ENCODE results near the gene CLCN5. TPM values are rescaled to one million over a fixed set of nuclear protein-coding genes. Genes with fewer than 3 reads are reported as not detected.

CLCN5 gene
- total RNA-seq, 4 donors from 2014 or later: 2.7 to 4.4 (median 3.6) TPM

DNA sequence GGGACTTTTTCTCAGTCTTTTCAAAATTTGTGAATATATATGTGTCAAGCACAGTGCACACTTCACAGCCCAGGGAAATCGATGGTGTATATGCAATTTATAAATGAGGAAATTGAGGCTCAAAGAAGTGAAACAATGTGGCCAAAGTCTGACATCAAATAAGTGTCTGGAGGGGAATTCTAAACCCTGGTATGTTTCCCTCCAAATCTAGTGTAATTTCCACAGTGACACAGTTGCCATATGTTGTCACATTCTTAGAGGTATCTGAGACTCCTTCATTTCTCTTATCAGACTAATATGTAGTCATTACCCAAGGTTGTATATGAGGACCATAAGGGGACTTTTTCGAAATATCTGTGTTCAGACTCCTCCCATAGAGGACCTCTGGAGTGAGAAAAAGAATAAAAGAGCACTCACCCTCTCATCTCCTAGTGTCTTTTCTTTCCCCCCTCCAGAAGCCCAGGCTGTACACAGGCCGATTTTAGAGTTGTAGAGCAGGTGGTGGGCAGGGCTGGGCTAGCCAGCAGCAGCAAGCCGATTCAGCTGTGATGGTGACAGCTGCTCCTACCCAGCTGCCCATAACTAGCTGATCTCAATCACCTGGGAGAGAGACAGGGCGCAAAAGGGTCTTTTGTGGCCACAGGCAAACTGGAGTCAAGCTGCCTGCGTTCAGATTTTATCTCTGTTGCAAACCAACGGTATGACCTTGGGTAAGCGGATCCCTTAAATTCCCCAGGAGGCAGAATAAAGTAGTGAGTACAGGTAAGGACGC, 55.1 kb downstream of the CLCN5 start:
- no peak for DNase-seq (ENCODE audit: extremely low spot score)
- intact Hi-C loops (cut with DNase I): no loop called here
- WGBS: 58% methylated on average over 9 of the region's 9 CpGs
- Histone ChIP-seq H3K27me3 (no peaks in the 10 kb centered on the region), H3K9me3 (no peaks in the 10 kb centered on the region), H3K27ac (replicated peaks in 1 of 4) (no peak overlapping the region), H3K36me3 (no peaks in the 10 kb centered on the region), H3K4me3 (no peak overlapping the region), H3K4me1 (no peaks in the 10 kb centered on the region)
- no peak for TF ChIP-seq POLR2A (IDR thresholded peaks at IDR 0.05; ENCODE audit: low read depth)
- TF ChIP-seq, protein P1, sequence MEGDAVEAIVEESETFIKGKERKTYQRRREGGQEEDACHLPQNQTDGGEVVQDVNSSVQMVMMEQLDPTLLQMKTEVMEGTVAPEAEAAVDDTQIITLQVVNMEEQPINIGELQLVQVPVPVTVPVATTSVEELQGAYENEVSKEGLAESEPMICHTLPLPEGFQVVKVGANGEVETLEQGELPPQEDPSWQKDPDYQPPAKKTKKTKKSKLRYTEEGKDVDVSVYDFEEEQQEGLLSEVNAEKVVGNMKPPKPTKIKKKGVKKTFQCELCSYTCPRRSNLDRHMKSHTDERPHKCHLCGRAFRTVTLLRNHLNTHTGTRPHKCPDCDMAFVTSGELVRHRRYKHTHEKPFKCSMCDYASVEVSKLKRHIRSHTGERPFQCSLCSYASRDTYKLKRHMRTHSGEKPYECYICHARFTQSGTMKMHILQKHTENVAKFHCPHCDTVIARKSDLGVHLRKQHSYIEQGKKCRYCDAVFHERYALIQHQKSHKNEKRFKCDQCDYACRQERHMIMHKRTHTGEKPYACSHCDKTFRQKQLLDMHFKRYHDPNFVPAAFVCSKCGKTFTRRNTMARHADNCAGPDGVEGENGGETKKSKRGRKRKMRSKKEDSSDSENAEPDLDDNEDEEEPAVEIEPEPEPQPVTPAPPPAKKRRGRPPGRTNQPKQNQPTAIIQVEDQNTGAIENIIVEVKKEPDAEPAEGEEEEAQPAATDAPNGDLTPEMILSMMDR (IDR thresholded peaks at IDR 0.05): no peak
- TF ChIP-seq POLR2AphosphoS5 (IDR thresholded peaks at IDR 0.05): no peak
- TF ChIP-seq EP300 (IDR thresholded peaks at IDR 0.05): no peak

DNA sequence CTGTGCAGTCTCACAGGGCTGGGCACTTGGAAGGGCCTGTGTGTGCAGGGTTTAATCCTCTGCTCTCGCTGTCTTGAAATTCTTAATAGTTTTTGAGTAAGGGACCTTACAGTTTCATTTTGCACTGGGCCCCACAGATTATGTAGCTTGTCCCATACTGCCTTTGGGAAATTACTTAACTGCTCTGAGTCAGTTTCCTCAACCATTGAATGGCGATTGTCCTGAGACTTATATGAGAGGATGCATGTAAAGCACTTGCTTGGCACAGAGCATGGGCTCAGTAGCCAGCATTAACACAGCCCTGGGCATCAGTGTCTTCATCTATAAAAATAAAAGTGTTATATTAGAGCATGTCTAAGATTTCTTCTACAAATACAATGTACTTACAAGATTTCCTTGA, 55.8 kb downstream of the CLCN5 start:
- Histone ChIP-seq H3K36me3 (no peaks in the 10 kb centered on the region), H3K27me3 (no peaks in the 10 kb centered on the region), H3K27ac (replicated peaks in 1 of 4) (no peak overlapping the region), H3K4me1 (no peaks in the 10 kb centered on the region), H3K4me3 (no peak overlapping the region), H3K9me3 (no peaks in the 10 kb centered on the region)
- intact Hi-C loops (cut with DNase I): no loop called here
- TF ChIP-seq POLR2A (IDR thresholded peaks at IDR 0.05; ENCODE audit: low read depth): no peak
- no peak for TF ChIP-seq POLR2AphosphoS5 (IDR thresholded peaks at IDR 0.05)
- TF ChIP-seq, protein P1 (IDR thresholded peaks at IDR 0.05): no peak
- no peak for DNase-seq (ENCODE audit: extremely low spot score)
- WGBS: 71% methylated on average over 2 of the region's 2 CpGs

- intact Hi-C loops (cut with DNase I): loop anchor here (1.0 kb wide), 1 partner anchor 14 kb away; no protein-coding TSS in a partner anchor
- WGBS: 62% methylated on average over 3 of the region's 3 CpGs
- no peak overlapping the region for H3K4me3 ChIP-seq
- H3K27ac ChIP-seq (replicated peaks in 1 of 4): no peak overlapping the region
- no peaks in the 10 kb centered on the region for H3K36me3 ChIP-seq
- H3K27me3 ChIP-seq: no peaks in the 10 kb centered on the region
- DNase-seq (ENCODE audit: extremely low spot score): no peak
- no peaks in the 10 kb centered on the region for H3K4me1 ChIP-seq
- H3K9me3 ChIP-seq: no peaks in the 10 kb centered on the region
- TF ChIP-seq, protein P1 (IDR thresholded peaks at IDR 0.05): no peak
- no peak for TF ChIP-seq POLR2A (IDR thresholded peaks at IDR 0.05; ENCODE audit: low read depth)
Observed at GRCh38 chrX:49986058-49986457, 63.7 kb downstream of the CLCN5 start.

DNA sequence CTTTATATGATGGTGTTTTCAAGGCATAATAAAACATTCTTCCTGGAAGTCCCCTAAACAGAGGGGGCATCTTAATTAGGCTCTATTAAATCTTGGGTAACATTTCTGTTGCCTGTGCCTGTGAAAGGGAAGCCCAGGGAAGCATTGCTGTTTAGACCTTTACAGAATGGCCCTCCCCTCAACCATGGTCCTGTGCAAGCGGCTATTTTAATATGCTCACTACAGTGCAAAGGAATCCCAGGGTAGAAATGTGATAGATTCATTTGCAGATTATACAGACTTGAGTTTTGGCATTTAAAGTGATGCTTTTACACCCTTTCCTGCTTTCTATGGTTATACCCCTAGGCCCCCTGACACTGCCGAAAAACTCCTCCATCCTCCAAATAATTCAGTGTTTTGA, 65.3 kb downstream of the CLCN5 start:
- no peaks in the 10 kb centered on the region for H3K27me3 ChIP-seq
- H3K4me3 ChIP-seq: no peak overlapping the region
- no peak for TF ChIP-seq EP300 (IDR thresholded peaks at IDR 0.05)
- TF ChIP-seq, protein P1 (IDR thresholded peaks at IDR 0.05): no peak
- TF ChIP-seq POLR2AphosphoS5 (IDR thresholded peaks at IDR 0.05): no peak
- no peak for TF ChIP-seq POLR2A (IDR thresholded peaks at IDR 0.05; ENCODE audit: low read depth)
- DNase-seq (ENCODE audit: extremely low spot score): no peak
- 91% methylated on average over 2 of the region's 2 CpGs for WGBS
- intact Hi-C loops (cut with DNase I): no loop called here
- H3K9me3 ChIP-seq: no peaks in the 10 kb centered on the region
- H3K4me1 ChIP-seq: no peaks in the 10 kb centered on the region
- no peaks in the 10 kb centered on the region for H3K36me3 ChIP-seq
- H3K27ac ChIP-seq (replicated peaks in 1 of 4): no peak overlapping the region

DNA sequence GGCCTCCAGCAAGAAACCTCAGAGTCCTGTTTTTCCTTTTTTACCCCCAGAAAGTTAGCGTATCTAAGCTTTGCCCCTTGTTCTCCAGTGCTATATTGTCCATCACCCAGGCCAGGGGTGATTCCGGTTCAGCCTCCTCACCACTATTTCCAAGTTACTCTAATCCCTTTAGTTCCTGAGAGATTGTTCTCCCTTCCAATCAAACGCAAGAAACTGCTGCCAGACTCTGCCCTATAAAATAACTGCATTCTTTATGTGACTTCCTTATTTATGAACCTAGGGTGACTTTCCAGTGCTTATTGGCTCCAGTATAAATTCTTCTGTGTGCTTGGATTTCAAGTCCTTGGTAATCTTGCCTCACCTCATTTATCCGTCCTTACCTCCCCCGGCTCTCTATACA, 65.7 kb downstream of the CLCN5 start:
- DNase-seq (ENCODE audit: extremely low spot score): no peak
- 68% methylated on average over 5 of the region's 5 CpGs for WGBS
- Histone ChIP-seq H3K27ac (replicated peaks in 1 of 4) (no peak overlapping the region), H3K4me1 (no peaks in the 10 kb centered on the region), H3K4me3 (no peak overlapping the region), H3K36me3 (no peaks in the 10 kb centered on the region), H3K27me3 (no peaks in the 10 kb centered on the region), H3K9me3 (no peaks in the 10 kb centered on the region)
- TF ChIP-seq, protein P1 (IDR thresholded peaks at IDR 0.05): no peak
- TF ChIP-seq EP300 (IDR thresholded peaks at IDR 0.05) (no peak), POLR2AphosphoS5 (IDR thresholded peaks at IDR 0.05) (no peak), POLR2A (IDR thresholded peaks at IDR 0.05; ENCODE audit: low read depth) (no peak)
- intact Hi-C loops (cut with DNase I): no loop called here

Data from esophagus muscularis mucosa (tissue), 4 donors.